Coronary artery (tissue), 2 donors: ENCODE data around the gene EMP1.

Experiments
- DNase-seq: peaks from one replicate; pipeline ENCODE4 v3.0.0-alpha.2; 2017; ENCODE audit warnings: low spot score
- H3K27ac ChIP-seq, 2 donors: fragments of 200-600 bp; sonication (generic); one replicate each; pipeline ENCODE4 v1.5.1; 2016 to 2019
- H3K4me3 ChIP-seq: fragments of 200-600 bp; sonication (generic); 2 replicates; pipeline ENCODE4 v1.5.1; 2016; ENCODE audit warnings: mild to moderate bottlenecking, moderate library complexity
- TF ChIP-seq, protein P1 (sequence below): fragments of 200-600 bp; sonication (generic); IDR thresholded peaks from one replicate; pipeline ENCODE4 v1.5.1; 2019; ENCODE audit warnings: antibody characterized with exemption

The EMP1 gene

DNA sequence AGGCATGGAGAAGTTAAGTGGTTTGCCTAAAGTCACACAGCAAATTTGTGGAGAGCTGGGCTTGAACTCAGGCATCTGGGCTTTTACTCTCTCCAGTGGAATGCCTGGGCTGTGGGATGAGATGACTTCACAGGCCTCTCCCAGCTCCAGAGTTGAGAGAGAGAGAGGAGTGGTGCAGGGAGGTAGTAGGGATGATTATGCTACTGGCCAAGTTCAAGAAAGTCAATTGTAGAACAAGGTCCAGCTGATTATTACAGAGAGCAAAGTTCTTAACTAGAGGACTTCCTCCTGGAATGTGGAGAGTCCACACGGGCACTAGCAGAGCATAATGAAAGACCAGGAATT is 769 bp upstream of the EMP1 start:
- Histone ChIP-seq H3K4me3 (peak overlapping the region; percentile 34), H3K27ac (peak overlapping the region; percentile 78 to 79)
- TF ChIP-seq, protein P1, sequence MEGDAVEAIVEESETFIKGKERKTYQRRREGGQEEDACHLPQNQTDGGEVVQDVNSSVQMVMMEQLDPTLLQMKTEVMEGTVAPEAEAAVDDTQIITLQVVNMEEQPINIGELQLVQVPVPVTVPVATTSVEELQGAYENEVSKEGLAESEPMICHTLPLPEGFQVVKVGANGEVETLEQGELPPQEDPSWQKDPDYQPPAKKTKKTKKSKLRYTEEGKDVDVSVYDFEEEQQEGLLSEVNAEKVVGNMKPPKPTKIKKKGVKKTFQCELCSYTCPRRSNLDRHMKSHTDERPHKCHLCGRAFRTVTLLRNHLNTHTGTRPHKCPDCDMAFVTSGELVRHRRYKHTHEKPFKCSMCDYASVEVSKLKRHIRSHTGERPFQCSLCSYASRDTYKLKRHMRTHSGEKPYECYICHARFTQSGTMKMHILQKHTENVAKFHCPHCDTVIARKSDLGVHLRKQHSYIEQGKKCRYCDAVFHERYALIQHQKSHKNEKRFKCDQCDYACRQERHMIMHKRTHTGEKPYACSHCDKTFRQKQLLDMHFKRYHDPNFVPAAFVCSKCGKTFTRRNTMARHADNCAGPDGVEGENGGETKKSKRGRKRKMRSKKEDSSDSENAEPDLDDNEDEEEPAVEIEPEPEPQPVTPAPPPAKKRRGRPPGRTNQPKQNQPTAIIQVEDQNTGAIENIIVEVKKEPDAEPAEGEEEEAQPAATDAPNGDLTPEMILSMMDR, result no peak
- DNase-seq, result no peak

DNA sequence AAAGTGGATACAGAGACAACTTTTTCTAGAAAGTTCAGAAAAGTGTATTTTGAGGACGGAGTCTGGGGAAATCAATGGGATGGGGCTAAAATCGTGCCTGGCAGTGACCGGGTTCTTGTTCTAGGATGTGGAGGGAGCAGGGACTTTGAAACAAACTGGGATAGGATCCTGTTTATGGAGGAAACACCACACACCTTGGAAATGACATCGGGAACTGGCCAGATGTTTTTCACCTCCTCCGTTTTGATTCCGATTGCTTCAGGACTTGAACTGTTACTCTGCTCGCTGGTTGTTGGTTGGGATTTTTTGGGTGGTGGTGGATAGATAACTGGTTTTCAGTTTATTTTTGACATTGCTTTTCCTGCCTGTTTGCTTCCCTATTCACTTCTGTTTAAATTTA is 506 bp downstream of the EMP1 start:
- TF ChIP-seq, protein P1, result no peak
- Histone ChIP-seq H3K4me3 (peak overlapping the region; percentile 69), H3K27ac (peak overlapping the region; percentile 79 to 86)
- no peak for DNase-seq

DNA sequence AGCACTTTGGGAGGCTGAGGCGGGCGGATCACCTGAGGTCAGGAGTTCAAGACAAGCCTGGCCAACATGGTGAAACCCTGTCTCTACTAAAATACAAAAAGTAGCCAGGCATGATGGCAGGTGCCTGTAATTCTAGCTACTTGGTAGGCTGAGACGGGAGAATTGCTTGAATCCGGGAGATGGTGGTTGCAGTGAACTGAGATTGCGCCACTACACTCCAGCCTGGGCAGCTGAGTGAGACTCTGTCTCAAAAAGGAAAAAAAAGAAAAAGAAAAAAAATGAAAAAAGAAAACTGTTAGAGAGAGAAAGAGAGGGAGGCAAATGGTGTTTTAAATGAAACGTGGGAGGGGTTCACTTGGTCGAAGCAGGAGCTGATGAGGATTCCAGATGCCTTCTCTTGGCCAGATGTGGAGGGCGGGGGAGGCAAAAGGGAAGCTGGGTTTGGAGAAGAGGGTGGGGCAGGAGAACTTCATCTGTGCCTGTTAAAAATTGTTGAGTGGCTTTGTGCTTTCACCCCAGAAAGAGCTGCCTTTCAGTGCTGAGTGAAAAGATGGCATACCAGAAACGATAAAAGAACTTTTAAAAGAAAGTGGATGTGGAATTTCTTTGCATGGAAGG is 1.1 kb downstream of the EMP1 start:
- TF ChIP-seq, protein P1, result no peak
- Histone ChIP-seq H3K27ac (peak overlapping the region; percentile 79 to 86), H3K4me3 (peak overlapping the region; percentile 69)
- no peak for DNase-seq

DNA sequence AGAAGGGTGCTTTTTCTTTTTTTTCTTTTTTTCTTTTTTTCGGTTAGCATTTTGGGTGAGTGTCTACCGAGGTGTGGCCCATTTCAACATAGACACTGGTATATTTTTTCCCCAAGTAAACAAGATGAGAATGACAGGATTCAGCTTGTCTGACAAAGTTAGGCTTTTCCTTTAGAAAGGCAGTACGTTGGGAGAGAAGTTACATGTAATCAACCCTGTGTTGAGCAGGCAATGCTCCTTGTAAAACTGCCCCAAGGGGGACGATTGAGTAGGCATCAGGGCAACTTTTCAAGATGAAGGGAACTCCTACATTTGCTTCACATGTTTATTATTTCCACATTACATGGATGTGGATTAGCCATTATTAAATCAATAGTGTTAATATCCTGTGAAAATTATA is 1.7 kb downstream of the EMP1 start:
- TF ChIP-seq, protein P1, result no peak
- peak overlapping the region; percentile 79 to 86 for H3K27ac ChIP-seq
- no peak for DNase-seq
- peak overlapping the region; percentile 69 for H3K4me3 ChIP-seq

DNA sequence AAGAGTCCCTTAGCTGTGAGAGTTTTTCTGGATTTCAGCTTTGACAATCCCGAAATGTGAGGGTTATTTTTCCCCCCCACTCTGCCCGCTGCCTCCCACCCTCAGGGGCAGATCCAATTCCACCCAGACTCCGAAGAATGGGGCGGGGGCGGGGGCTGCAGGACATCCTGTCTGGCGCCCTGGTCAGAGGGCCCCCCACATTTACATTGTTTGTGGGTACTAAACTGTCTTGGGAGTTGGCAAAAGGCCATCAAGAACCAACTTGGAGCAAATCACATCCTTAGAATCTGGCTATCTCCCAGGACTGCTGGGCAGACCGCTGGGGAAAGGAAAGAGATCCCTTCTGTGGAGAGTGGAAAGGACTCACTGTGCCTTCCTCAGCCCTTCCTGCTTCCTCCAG is 2.4 kb downstream of the EMP1 start:
- H3K27ac ChIP-seq, result peak overlapping the region; percentile 79 to 86
- TF ChIP-seq, protein P1, result no peak
- DNase-seq, result no peak
- peak overlapping the region; percentile 69 for H3K4me3 ChIP-seq

DNA sequence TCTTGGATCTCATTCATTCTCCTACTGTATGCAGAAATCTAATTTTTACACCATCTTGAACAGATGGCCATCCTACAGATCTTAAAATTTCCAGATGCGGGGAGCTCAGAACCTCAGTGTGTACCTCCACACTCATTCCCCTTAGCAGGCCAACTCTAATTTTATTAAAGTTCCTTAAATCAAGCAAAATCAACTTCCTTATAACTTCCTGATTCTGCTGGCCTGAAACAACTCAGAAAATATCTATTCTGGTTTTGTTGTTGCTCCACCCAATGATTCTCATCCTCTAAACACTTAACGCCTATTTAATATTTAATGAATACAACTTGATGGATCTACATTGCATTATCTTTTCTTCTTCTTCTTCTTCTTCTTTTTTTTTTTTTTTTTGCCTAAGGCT is 3.1 kb downstream of the EMP1 start:
- Histone ChIP-seq H3K4me3 (peak overlapping the region; percentile 69), H3K27ac (peak overlapping the region; percentile 79 to 86)
- no peak for DNase-seq
- TF ChIP-seq, protein P1, result no peak

DNA sequence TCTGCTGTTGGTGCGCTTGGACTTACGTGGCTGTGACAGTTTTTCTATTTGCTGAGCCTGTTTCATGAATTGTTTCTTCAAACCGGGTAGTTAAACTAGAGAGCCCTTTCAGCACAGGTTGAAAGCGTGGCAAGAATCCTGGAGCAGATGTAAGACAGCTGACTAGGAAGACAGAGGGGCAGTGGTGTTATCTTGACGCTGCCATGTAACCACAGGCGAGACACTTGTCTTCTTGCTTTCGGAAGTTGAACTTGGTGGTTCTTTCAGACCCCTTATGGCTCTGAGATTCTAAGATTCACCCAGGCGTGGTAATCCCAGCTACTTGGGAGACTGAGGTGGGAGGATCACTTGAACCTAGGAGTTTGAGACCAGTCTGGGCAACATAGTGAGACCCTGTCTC is 4.3 kb downstream of the EMP1 start:
- peak overlapping the region; percentile 69 for H3K4me3 ChIP-seq
- peak overlapping the region in 1 of 2 donors; percentile 59 for H3K27ac ChIP-seq
- TF ChIP-seq, protein P1, result no peak
- DNase-seq, result no peak
